HCT116 (cell line): ENCODE data around the gene ECE1. TPM values are rescaled to one million over a fixed set of nuclear protein-coding genes. Genes with fewer than 3 reads are reported as not detected.

ENCODE experiments used
- ATAC-seq: fragments of 200-7000 bp; cut with Tn5 transposase; 2 replicates; pipeline ENCODE4 v1.9.1; 2020; ENCODE audit warnings: mild to moderate bottlenecking, moderate library complexity
- BruUV-seq: library from RNA; stranded (reverse); fragments of 400-500 nt; replicated peaks from 2 replicates; lab custom pipeline; 2021; lab: Mats Ljungman, UMichigan
- CTCF ChIA-PET: fragments of 300-600 bp; sonication (Branson Sonifier 250); formaldehyde crosslinking; loops from one replicate; lab custom pipeline; 2021; ENCODE audit warnings: antibody characterized with exemption; lab: Charles Lee
- POLR2A ChIA-PET: fragments of 300-600, 350-600 bp; sonication (Branson Sonifier 250); formaldehyde crosslinking; loops from one replicate; lab custom pipeline; 2021; ENCODE audit warnings: antibody characterized with exemption; lab: Charles Lee
- RAD21 ChIA-PET, 2 experiments: fragments of 300-600 bp; sonication (Branson Sonifier 250); formaldehyde crosslinking; loops; one replicate each; lab custom pipeline; 2023; ENCODE audit warnings: low total read pairs in 2 of 2; ENCODE audit not compliant: uncharacterized antibody in 2 of 2, unreplicated experiment in 2 of 2, low non-redundant PET in 1 of 2; lab: Charles Lee
- DNase-seq: peaks from one replicate; pipeline ENCODE4 v3.0.0-alpha.2; 2010; ENCODE audit warnings: low read depth, low spot score
- H2AFZ ChIP-seq: fragments of 200-600 bp; shearing (Covaris generic), sonication (generic); 2 replicates; pipeline ENCODE4 v1.6.1; 2017; ENCODE audit warnings: low read depth, mixed run types, mixed read lengths, antibody characterized with exemption, low read length; ENCODE audit not compliant: poor library complexity, severe bottlenecking
- H3K27ac ChIP-seq: 2 replicates; pipeline ENCODE4 v1.5.1; 2012; ENCODE audit warnings: low read depth, low read length
- H3K27me3 ChIP-seq: fragments of 200-600 bp; sonication (generic); 2 replicates; pipeline ENCODE4 v1.6.1; 2016; ENCODE audit warnings: mixed run types, low read length, mixed read lengths; ENCODE audit not compliant: insufficient read depth
- H3K36me3 ChIP-seq, 2 experiments: fragments of 200-500 bp in 1 of 2; fragments of 200-600 bp in 1 of 2; sonication (Bioruptor generic) in 1 of 2; sonication (generic) in 1 of 2; 2 replicates each; pipeline versions ENCODE4 v1.5.1 to v1.6.1; 2014 to 2016; ENCODE audit warnings: low read length in 2 of 2, inconsistent platforms in 1 of 2, mixed read lengths in 1 of 2, mixed run types in 1 of 2; ENCODE audit not compliant: insufficient read depth in 2 of 2, control insufficient read depth in 1 of 2
- H3K4me1 ChIP-seq, 2 experiments: fragments of 200-600 bp in 1 of 2; sonication (generic) in 1 of 2; 2 replicates each; pipeline versions ENCODE4 v1.5.1 to v1.6.1; 2012 to 2017; ENCODE audit warnings: low read length in 2 of 2, inconsistent platforms in 1 of 2, mild to moderate bottlenecking in 1 of 2, mixed read lengths in 1 of 2, mixed run types in 1 of 2, moderate library complexity in 1 of 2; ENCODE audit not compliant: insufficient read depth in 2 of 2, control insufficient read depth in 1 of 2
- H3K4me2 ChIP-seq: fragments of 200-600 bp; sonication (generic); 2 replicates; pipeline ENCODE4 v1.6.1; 2017; ENCODE audit warnings: mixed run types, low read length, mixed read lengths
- H3K4me3 ChIP-seq, 2 experiments: fragments of 200-600 bp in 1 of 2; sonication (generic) in 1 of 2; replicated peaks in 1 of 2; 2 replicates each; pipeline ENCODE4 v1.5.1; 2011 to 2016; ENCODE audit warnings: low read length in 2 of 2, control low read depth in 1 of 2, low read depth in 1 of 2, mild to moderate bottlenecking in 1 of 2, mixed read lengths in 1 of 2, mixed run types in 1 of 2
- H3K79me2 ChIP-seq: fragments of 200-600 bp; sonication (generic); 2 replicates; pipeline ENCODE4 v1.6.1; 2017; ENCODE audit warnings: mild to moderate bottlenecking, mixed run types, low read length, moderate library complexity, mixed read lengths; ENCODE audit not compliant: insufficient read depth
- H3K9ac ChIP-seq: fragments of 200-600 bp; sonication (generic); 2 replicates; pipeline ENCODE4 v1.6.1; 2016; ENCODE audit warnings: low read length, mixed read lengths
- H3K9me2 ChIP-seq: fragments of 200-600 bp; sonication (generic), shearing (Covaris generic); 2 replicates; pipeline ENCODE4 v1.6.1; 2017; ENCODE audit warnings: mixed run types, mild to moderate bottlenecking, moderate library complexity; ENCODE audit not compliant: insufficient read depth
- H3K9me3 ChIP-seq, 2 experiments: fragments of 200-500 bp in 1 of 2; fragments of 200-600 bp in 1 of 2; sonication (Bioruptor generic) in 1 of 2; sonication (generic) in 1 of 2; 2 replicates each; pipeline ENCODE4 v1.6.1; 2014 to 2017; ENCODE audit warnings: low read length in 2 of 2, mixed read lengths in 2 of 2, inconsistent platforms in 1 of 2, low read depth in 1 of 2, mild to moderate bottlenecking in 1 of 2, mixed run types in 1 of 2, moderate library complexity in 1 of 2; ENCODE audit not compliant: control insufficient read depth in 1 of 2, insufficient read depth in 1 of 2
- H4K20me1 ChIP-seq: fragments of 200-600 bp; sonication (generic), shearing (Covaris generic); 2 replicates; pipeline ENCODE4 v1.6.1; 2017; ENCODE audit warnings: mixed run types, mild to moderate bottlenecking, moderate library complexity; ENCODE audit not compliant: insufficient read depth
- ATF3 ChIP-seq: IDR thresholded peaks from 2 replicates; pipeline ENCODE4 v1.6.1; 2012
- CEBPB ChIP-seq: IDR thresholded peaks from 2 replicates; pipeline ENCODE4 v1.6.1; 2012; ENCODE audit warnings: low read depth
- FOSL1 ChIP-seq: IDR thresholded peaks from 2 replicates; pipeline ENCODE4 v1.6.1; 2012; ENCODE audit warnings: low read depth
- POLR2A ChIP-seq: IDR thresholded peaks from 2 replicates; pipeline ENCODE4 v1.7.0; 2011; ENCODE audit warnings: borderline replicate concordance; ENCODE audit not compliant: insufficient read depth, insufficient read length; ENCODE audit errors: extremely low read depth
- POLR2AphosphoS5 ChIP-seq: IDR thresholded peaks from 2 replicates; pipeline ENCODE4 v1.6.1; 2011; ENCODE audit warnings: mild to moderate bottlenecking, low read depth, low read length, moderate library complexity
- REST ChIP-seq: IDR thresholded peaks from 2 replicates; pipeline ENCODE4 v1.6.1; 2012; ENCODE audit warnings: low read depth
- SIN3A ChIP-seq: IDR thresholded peaks from 2 replicates; pipeline ENCODE4 v1.6.1; 2012; ENCODE audit warnings: low read depth
- TCF7L2 ChIP-seq: IDR thresholded peaks from 2 replicates; pipeline ENCODE4 v1.7.0; 2011; ENCODE audit warnings: borderline replicate concordance, inconsistent platforms; ENCODE audit not compliant: insufficient read depth, insufficient read length; ENCODE audit errors: extremely low read depth
- ZBTB33 ChIP-seq: IDR thresholded peaks from 2 replicates; pipeline ENCODE4 v1.6.1; 2011; ENCODE audit warnings: mild to moderate bottlenecking, low read length, moderate library complexity; ENCODE audit not compliant: insufficient replicate concordance; ENCODE audit errors: extremely low read depth
- ZFX ChIP-seq: fragments of 450-650 bp; IDR thresholded peaks from 2 replicates; pipeline ENCODE4 v1.6.1; 2017
- ZNF274 ChIP-seq: fragments of 200-500 bp; sonication (Bioruptor generic); IDR thresholded peaks from 2 replicates; pipeline ENCODE4 v1.6.1; 2014; ENCODE audit warnings: mild to moderate bottlenecking, low read depth, low read length, inconsistent platforms
- intact Hi-C: fragments of 100-400 bp; cut with micrococcal nuclease; formaldehyde crosslinking; loops from 2 replicates; pipeline ENCODE4 v1.10.0; 2022
- total RNA-seq: library from RNA; stranded (reverse); gene quantifications from one replicate; pipeline ENCODE4 v1.2.1, GENCODE V29; 2021; ENCODE audit not compliant: unreplicated experiment

The ECE1 gene
- total RNA-seq, 1 experiment from 2014 or later: 66.8 TPM

GRCh38 chr1:21269461-21270085 lies 20.7 kb downstream of the ECE1 start (continued):
- TF ChIP-seq ZBTB33: no peak
- no peak for TF ChIP-seq CEBPB
- no peak for TF ChIP-seq POLR2A
- TF ChIP-seq POLR2AphosphoS5: no peak
- no peak for TF ChIP-seq FOSL1
- no peak for TF ChIP-seq SIN3A
- TF ChIP-seq, all 23 proteins: peak for 0

GRCh38 chr1:21268281-21269239 lies 21.7 kb downstream of the ECE1 start:
- BruUV-seq: no TSS peak
- RAD21 ChIA-PET: no interaction called here
- Histone ChIP-seq H3K4me1 (peaks cover 10 to 35% of the 10 kb centered on the region in 2 experiments), H3K4me2 (peak overlapping the region; percentile 42), H3K4me3 (no peak overlapping the region), H3K9me3 (no peaks in the 10 kb centered on the region)
- intact Hi-C loops: no loop called here
- no peak for ATAC-seq
- TF ChIP-seq ZNF274: no peak
- TF ChIP-seq REST: no peak
- TF ChIP-seq ATF3: no peak
- no peak for TF ChIP-seq TCF7L2
- no peak for TF ChIP-seq ZFX
- TF ChIP-seq, all 23 proteins: peak for 0
- Histone ChIP-seq H3K27ac (no peak overlapping the region), H3K9me2 (no peaks in the 10 kb centered on the region), H3K36me3 (peaks cover 4 to 11% of the 10 kb centered on the region in 2 experiments; a peak in 1 of 4 replicates), H3K27me3 (no peaks in the 10 kb centered on the region), H2AFZ (no peak overlapping the region), H4K20me1 (peaks cover 5% of the 10 kb centered on the region; the same call in 1 of the 2 replicates), H3K9ac (no peak overlapping the region), H3K79me2 (no peaks in the 10 kb centered on the region)
- DNase-seq: no peak
- CTCF ChIA-PET: interaction anchor here (1.1 to 2.3 kb wide), 3 partner anchors 23 to 100 kb away, joined by 3 to 21 read pairs (median 4); no protein-coding TSS in a partner anchor
- POLR2A ChIA-PET: no interaction called here
